ENCODE measurements around the gene SLC39A9.

The SLC39A9 gene

DNA sequence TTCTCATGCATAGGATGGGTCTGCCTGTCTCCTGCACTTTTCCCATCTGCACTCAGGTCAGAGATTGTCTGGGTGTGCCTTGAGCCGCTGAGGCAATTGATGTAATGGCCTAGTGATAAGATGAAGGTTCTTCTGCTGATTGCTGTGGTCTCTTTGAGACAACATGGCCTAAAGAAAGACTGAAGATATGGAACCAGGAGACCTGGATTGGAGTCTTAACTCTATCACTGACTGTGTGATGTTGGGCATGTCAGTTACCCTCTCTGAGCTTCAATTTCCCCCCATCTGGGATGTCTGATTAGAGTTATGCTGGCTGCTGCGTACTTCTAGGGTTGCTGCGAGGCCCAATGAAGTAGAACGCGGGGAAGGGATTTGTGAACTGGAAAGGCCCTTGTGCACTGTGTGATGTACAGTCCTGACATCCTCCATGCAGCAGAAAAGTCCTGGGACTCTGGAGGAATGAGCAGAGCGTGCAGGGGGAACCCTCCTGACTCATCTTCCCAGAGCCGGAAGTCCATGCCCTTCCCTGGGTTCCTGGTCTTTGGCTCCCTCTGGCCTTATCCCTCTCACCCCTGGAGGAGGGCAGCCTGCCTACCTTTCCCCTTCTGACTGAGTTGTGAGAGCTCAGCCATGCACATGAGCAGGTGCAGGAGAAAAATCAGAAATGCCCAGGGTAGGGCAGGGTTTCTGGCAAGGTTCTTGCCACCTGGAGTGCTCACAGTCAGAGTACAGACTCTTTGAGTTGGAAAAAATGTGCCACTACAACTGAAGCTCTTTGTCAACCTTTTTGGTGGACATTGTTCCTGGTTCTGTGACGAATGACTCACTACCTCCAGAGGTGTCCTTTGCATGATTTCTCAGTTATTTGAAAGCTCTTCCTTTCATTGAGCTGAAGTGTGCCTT, 107.1 kb downstream of the SLC39A9 start:
- no peak for DNase-seq

DNA sequence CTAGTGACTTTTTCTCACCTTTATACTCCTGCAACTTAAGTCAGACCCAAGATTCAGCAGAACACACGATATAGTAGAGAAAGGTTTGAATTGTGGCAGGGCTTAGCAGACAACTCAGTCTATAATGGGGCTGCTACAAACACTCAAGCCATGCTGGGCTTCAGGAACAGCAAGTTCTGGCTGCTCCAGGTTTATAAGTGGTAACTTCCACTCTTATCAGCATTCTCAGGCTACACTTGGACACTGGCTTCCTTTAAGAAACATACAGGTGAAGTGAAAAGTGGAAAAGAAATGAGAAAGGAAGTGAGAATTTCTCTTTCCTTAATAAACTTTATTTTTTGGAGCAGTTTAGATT, 107.7 kb downstream of the SLC39A9 start:
- no peak for DNase-seq

Data from NCI-H1092 (cell line).